ENCODE results near the gene CMTM8. TPM values are rescaled to one million over a fixed set of nuclear protein-coding genes. Genes with fewer than 3 reads are reported as not detected.

The CMTM8 gene
- total RNA-seq, 2 experiments from 2014 or later: 4.2 to 5.1 TPM

DNA sequence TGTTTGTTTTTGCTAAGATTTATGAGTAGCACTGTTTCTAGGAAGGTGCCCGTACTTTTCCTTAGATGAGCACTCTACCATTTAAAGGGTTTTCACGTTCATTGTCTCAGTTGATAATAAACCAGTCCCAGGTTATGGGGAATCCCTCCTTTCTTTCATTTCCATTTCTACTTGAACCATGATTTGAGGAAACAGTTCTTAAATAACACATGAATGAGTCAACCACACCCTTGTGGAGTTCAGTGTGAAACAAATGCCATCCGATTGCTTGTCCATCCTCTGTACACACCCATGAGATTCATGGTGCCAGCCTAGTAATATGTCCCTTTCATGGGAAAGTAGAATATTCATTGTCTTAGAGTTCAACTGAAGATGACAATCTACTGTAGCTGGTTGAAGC lies 23.1 kb downstream of the CMTM8 start:
- CTCF ChIA-PET: no interaction called here

DNA sequence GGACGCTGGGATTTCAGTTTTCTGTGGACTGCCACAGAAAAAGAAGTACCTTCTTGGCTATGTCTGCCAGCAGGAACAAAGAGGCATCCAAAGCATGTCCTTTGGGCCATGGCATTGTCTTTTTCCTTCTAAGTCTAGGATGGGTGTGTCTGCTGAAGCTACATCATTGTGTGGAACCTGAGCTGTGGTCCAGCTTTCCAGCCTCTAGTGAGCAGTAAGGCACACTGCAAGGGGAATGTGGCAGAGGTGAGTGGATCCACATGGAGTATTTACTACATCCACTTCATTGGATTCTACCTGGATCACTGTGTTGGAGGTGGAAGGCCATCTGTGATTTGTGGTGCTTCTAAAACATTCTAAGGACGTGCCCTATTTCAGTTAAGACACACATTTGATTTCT lies 23.7 kb downstream of the CMTM8 start:
- ChIA-PET CTCF (no interaction called here), POLR2A (no interaction called here)

More for the DNA sequence above, 23.1 kb downstream of the CMTM8 start:
- POLR2A ChIA-PET: no interaction called here

DNA sequence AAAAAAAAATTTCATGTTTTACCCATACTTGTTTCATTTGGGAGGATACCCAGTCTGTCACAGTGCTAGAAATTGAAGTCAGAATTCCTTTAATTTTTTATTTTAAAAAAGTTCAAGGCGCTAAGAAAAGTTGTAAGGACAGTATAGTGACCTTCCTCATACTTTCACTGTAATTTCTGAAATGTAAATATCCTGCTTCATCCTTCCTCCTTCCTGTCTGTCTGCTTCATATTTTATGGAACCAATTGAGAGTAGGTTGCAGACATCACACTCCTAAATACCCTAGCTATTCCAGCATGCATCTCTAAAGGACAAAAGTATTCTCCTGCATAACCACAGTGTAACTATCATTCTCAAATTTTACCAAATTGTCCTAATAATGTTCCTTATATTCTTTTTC lies 35.8 kb downstream of the CMTM8 start:
- ChIA-PET CTCF (no interaction called here), POLR2A (no interaction called here)

DNA sequence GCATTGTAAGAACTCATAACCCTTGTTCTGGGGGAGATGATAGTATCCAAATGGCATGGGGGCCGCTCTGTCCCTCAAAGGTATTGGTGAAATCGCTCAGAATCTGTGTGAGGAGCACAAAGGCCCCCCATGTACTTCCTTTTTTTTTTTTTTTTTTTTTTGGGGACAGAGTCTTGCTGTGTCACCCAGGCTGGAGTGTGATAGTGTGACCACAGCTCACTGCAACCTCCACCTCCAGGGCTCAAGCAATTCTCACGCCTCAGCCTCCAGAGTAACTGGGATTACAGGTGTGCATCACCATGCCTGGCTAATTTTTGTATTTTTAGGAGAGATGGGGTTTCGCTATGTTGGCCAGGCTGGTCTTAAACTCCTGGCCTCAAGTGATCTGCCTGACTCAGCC lies 37.0 kb downstream of the CMTM8 start:
- CTCF ChIA-PET: no interaction called here
- POLR2A ChIA-PET: no interaction called here

DNA sequence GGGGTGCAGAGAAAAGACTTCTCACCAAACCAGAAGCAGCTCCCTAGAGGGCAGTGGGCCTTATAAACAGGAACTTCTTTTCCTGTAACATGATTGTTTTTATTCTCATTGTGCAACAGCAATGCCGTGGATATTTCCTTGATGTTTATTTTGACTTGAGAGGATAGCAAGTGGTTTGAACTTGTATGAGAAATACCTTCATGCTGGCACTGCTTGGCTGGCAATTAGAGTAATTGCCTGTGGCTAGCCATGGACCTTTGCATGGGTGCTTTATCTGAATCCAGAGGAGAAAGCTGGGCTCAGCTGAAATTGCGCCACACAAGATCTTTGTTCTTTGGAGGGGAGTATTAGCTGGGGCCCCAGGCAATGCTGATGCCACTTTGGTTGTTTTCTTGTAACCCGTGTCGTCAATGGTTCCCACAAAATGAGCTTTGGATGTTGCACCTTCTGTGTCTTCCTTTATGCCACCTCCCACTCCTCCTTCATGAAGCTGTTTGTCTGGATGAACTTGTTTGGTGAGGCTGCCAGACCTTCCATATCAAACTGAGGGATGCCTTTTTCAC lies 37.9 kb downstream of the CMTM8 start:
- ChIA-PET CTCF (no interaction called here), POLR2A (no interaction called here)

DNA sequence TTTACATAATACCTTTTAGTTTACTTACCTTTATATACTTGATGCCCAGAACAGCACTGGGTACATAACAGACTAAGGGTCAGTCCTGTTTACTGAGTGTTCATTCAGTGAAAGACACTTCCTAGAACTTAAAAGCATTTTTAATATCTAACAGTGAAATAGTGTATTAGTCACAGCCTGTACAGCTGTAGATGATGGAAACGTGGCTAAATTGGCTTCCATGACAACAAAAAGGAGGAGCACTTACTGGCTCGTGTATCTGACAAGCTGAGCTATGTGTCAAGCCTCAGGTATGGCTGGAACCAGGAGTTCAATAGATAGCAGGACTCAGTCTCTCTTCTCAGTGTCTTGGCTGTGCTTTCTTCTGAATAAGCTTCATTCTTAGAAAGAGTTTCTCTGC lies 40.2 kb downstream of the CMTM8 start:
- POLR2A ChIA-PET: no interaction called here
- CTCF ChIA-PET: no interaction called here

DNA sequence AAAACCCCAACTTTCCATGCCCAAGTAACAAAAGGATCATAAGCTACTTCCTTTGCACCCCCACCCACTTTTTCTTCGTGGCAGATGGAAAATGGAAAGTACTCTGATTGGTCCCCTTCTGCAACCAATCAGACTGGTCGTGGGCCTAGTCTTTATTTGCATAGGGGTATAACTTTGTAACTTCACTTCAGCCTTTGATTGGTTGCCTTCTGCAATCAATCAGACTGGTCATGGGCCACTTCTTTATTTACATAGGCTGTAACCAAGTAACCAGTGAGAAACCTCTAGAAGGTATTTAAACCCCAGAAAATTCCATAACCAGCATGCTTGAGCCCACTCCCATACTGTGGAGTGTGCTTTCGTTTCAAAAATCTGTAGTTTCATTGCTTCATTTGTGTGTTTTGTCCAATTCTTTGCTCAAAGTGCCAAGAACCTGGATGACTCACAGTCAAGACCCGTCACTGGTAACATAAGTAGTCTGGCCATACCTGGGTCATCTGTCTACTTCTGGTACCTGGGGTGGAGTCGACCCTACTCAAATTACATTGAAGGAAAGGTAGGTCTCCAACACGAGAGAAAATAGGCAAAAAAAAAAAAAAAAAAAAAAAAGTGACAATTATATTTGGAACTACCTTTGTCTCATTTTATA lies 41.9 kb downstream of the CMTM8 start:
- POLR2A ChIA-PET: no interaction called here
- CTCF ChIA-PET: no interaction called here

DNA sequence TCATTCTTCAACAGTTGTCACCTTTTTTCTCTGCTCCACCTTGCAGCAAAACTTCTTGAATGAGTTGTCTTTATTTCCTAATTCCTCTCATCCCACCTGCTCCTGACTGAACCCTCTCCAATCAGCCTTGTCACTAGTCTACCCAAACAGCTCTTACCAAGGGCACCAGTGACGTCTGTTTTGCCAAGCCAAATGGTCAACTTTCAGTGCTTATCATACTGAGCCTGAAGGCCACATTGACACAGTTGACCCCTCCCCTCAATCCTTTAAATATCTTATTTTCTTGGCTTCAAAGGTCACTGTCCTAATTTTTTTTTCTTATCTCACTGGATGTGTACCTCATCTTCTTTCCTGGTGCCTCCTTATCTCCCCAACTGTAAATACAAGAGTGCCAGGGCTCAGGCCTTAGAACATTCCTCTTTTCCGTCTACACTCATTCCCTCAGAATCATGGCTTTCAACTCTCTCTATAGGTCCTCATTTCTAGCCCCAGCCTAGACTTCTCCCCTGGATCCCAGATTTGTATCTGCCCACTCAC lies 43.2 kb downstream of the CMTM8 start:
- ChIA-PET CTCF (no interaction called here), POLR2A (no interaction called here)

DNA sequence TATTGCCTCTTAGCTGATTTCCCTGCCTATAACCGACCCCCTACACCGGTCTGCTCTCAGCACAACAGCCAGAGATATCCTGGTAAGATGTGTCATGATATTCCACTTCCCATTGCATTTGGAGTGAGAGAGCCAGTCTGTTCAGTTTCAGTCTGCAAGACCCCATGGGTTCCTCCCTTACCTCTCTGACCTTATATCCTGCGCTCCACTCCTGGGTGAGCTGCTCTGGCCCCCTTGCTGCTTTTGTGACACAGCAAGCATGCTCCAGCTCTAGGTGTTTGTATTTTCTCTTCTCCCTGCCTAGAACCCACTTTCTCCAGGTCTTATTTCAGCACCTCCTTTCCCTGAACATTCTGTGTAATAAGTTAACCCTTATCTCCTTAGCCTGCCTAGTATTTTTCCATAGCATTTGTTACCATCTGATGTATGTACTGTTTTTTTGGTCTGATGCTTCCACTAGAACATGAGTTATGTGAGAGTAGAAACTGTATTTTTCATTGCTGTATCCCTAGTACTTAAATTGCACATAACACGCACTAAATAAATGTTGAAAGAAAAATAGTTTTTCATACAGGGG lies 44.2 kb downstream of the CMTM8 start:
- POLR2A ChIA-PET: no interaction called here
- CTCF ChIA-PET: no interaction called here

DNA sequence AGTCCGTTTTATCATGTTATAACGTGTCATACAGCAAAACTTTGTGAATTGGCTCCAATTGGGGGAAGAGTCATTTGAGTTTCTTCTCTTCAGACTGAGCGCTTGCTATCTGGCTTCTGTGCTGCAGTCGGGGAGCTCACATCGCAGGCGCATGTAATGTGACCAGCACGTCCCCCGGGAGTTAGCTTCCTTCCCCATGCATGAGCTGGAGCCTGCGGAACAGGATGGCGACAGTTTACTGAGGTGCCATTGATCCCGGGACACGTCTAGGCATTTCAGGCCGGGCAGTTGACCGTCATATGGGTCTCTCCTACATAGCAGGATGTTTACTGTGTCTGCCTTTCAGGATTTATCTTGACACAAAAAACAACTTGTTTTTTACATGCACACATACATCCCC lies 44.8 kb downstream of the CMTM8 start:
- ChIA-PET POLR2A (no interaction called here), CTCF (no interaction called here)

DNA sequence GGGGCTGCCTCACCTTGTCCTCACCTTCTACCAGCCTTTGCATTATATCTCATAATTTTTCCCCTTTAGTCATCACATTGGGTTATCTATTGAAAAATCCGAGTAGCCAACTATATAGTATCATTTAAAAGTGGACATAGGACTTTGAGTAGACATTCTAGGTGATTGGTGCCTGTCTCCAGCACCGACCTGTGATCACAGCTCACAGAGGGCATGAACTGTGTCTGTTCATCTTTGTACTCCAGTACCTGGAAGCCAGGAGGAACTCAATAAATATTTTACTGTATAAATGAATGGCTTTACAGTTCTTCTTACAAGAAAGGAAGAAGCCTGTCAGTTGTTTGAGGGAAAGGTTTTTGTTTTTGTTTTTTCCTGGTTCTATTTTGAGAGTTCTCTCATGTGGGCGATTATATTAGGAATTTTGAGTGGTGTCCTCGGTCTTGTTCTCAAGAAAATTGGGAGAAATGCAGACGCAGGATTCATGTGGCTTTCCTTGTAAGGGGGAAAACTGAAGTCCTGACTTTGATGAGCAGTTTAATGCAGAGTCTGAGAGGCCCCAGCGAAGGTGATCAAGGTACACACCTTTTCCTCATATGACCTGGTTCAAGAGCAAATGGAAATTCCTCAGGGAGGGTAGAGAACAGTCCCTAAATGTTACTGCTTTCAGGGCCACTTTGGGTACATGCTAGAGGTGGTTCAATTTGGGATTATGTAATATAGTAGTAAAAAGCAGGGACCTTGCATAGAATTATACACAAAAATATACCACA lies 46.1 kb downstream of the CMTM8 start:
- CTCF ChIA-PET: no interaction called here

DNA sequence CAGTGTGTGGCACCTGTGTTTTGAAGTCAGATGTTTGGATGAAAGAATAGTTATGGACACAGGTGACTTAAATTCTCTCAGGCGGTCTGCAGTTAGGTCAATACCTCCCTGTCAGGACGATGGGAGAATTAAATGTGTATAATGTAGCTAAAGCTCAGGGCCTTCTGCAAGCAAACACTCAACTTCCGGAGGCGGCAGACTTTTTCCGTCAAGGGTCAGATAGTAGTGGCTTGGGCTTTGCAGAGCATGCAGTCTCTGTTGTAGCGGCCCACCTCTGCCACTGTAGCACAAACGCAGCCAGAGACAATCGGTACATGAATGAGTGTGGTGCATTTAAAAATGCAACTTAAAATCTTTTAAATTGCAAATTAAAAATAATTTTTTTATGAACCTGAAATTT lies 47.4 kb downstream of the CMTM8 start:
- ChIA-PET POLR2A (no interaction called here), CTCF (interaction anchor here (1.5 to 2.0 kb wide), 2 partner anchors 10 to 46 kb away, joined by 5 to 7 read pairs; no protein-coding TSS in a partner anchor)

More for the DNA sequence above, 46.1 kb downstream of the CMTM8 start:
- POLR2A ChIA-PET: interaction anchor here (0.6 kb wide), 1 partner anchor 1620 kb away, joined by 4 read pairs; no protein-coding TSS in a partner anchor

DNA sequence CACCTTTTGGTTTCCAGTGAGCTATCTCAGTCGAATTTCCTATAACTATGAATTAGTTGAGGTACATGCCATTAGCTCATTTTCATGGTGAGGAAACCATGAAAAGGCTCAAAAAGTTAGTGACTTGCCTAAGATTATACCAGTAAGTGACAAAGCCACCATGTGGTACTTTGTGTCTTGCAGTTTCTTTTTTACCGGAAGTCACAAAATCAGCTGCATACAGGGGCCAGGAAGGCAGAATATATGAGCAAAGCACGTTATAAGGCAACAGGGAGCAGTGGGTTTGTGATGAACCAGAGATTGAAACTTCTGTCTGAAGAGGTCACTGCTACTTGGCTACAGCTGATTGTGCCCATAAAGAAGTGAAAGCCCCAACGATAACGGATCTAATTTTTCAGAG lies 50.3 kb downstream of the CMTM8 start:
- POLR2A ChIA-PET: interaction anchor here (1.1 kb wide), 1 partner anchor 49 kb away, joined by 3 read pairs; no protein-coding TSS in a partner anchor
- CTCF ChIA-PET: interaction anchor here (0.9 to 1.4 kb wide), 2 partner anchors 9 to 179 kb away, joined by 3 read pairs; no protein-coding TSS in a partner anchor

DNA sequence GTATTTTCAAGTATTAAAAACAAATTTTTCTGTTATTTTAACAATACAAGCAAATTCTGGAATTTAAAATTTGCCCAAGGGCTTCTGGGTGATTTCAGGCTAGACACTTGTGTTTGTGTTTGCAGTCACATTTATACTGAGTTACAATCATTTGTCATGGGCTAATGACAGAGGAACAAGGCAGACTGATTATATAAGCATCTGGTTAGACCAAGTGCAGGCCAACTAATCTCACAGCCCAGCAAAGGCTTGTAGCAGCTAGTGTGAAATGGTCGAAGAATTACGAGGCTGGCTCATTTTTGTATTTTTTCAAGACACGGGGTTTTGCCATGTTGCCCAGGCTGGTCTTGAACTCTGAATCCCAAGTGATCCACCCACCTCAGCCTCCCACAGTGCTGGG lies 52.1 kb downstream of the CMTM8 start:
- ChIA-PET CTCF (interaction anchor here (0.7 kb wide), 1 partner anchor 92 kb away, joined by 3 read pairs; no protein-coding TSS in a partner anchor), POLR2A (no interaction called here)

DNA sequence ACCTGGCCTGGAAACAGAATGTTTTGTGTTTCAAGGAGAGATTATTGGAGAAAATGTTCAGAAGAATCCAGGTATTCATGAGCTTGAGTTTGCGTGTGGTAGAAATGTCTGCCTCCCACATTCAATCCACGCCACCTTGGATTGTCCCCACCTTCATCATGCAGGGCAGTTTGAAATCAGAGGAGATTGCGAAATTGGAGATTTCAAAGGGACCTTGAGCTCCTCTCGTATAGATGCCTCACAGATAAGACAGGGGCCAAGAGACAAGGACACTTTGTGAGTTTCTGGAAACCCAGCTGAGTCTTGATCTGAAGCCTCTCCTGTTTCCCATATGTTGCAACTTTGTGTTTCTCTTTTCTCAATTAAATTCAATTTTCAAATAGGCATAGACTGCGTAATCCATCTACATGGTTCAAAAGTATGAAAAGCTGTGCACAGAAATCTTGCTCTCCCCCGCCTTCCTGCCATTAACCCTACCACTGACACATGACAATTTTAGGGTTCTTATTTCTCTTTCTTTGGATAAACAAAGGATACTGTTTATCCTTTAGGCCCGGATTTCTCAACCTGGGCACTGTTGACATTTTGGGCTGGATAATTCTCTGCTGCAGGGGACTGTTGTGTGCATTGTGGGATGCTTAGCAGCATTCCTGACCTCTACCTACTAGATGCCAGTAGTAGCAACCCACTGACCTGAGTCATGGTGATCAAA lies 53.8 kb downstream of the CMTM8 start:
- CTCF ChIA-PET: no interaction called here
- POLR2A ChIA-PET: no interaction called here

DNA sequence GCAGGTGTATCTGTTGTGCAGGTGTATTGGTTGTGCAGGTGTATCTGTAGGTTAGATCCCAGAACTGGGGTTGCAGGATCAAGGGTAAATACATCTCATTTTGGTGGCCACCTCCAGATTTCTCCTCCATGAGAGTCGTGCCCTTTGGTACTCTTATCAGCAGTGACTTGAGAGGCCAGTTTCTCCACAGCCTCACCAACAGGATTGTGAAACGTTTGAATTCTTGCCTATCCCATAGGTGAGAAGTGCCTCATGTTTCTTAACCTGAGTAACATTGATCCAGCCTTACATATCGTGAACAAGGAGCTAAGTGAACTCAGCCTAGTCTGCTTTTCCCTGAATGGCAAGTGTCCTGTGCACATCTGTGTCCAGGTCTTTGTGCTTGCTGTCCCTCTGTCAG lies 55.4 kb downstream of the CMTM8 start:
- ChIA-PET CTCF (no interaction called here), POLR2A (no interaction called here)

DNA sequence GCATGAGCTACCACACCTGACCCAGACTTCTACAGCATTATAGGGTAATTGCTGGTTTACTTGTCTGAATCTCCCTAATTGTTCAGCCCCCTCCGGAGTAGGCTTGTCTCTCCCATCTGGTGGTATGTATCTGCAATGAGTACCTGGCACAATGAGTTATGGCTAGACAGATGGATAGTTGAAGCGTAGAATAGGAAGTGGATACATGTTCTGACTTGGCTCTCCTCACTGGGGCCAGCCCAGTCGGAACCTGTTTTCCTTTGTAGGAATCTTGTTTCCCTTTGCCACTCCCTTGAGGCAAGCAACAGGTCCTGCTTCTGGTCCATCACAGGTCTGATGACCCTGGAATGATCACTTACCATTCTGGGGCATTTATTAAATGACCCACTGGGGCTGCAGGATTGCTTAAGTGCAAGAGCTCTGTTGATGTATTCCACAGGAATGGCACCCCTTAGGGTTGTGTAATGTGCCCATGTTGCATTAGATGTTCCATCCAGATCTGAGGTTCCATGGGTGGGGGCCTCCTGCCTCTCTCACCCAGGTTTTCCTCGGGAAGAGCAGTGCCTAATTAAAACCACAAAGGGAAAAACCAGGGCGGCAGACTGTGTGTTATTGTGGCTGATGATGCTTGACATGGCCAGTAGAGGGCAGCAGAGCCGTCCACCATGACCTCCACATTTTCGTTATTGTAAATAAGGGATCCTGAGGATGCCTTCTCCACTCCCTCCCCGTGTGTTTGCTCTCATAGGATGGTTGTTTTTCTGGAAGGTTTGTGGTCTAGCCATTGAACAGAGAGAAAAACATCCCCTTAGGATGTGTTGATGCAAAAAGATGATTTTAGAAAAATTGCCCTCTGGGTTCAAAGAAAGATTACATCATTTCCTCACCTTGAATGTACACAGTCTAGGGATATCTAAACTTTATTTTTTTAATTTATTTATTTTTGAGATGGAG lies 58.0 kb downstream of the CMTM8 start:
- POLR2A ChIA-PET: interaction anchor here (0.5 kb wide), 1 partner anchor 176 kb away, joined by 4 read pairs; no protein-coding TSS in a partner anchor
- CTCF ChIA-PET: interaction anchor here (0.5 to 1.4 kb wide), 10 partner anchors 8 to 171 kb away, joined by 3 to 6 read pairs (median 3); no protein-coding TSS in a partner anchor

DNA sequence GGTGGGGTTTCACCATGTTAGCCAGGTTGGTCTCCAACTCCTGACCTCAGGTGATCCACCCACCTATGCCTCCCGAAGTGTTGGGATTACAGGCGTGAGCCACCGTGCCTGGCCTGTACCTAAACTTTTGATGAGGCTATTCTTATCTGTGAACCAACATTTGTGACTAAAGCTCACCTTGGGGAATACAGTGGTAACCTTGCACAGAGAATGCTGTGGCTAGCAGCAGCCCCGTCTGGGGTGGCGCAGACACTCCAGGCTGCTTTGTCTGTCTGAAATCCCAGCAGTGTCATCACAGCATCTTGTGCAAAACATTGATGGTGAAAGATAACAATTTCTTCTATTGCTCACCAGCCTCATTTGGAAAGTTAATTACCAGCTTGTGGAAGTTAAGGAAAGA lies 58.9 kb downstream of the CMTM8 start:
- POLR2A ChIA-PET: interaction anchor here (0.6 kb wide), 1 partner anchor 572 kb away, joined by 10 read pairs; no protein-coding TSS in a partner anchor
- CTCF ChIA-PET: interaction anchor here (0.6 to 1.1 kb wide), 7 partner anchors 8 to 1143 kb away, joined by 3 to 7 read pairs (median 3); no protein-coding TSS in a partner anchor
